Measurements from ENCODE around the gene ITPR1.

- TF ChIP-seq CTCF (IDR thresholded peaks at IDR 0.05) (no peak), POLR2A (IDR thresholded peaks at IDR 0.05) (no peak)
Observed at GRCh38 chr3:4814305-4814903, 321.3 kb downstream of the ITPR1 start.

Data from thyroid gland (tissue), 4 donors.